Measurements from ENCODE around the gene AGO3. TPM values are rescaled to one million over a fixed set of nuclear protein-coding genes. Genes with fewer than 3 reads are reported as not detected.

The AGO3 gene
- total and polyA plus RNA-seq, 10 of the 15 experiments (the other 5 are each of a cell fraction or from before 2014, with no cell fraction given), result 3.9 to 35.2 (median 12.5) TPM

- Histone ChIP-seq H3K27ac (ENCODE audit: control insufficient read depth, insufficient read depth) (no peak overlapping the region), H4K20me1 (ENCODE audit: control insufficient read depth, insufficient read depth) (no peaks in the 10 kb centered on the region), H3K27me3 (replicated peaks in 1 of 2; ENCODE audit: control insufficient read depth in 2 of 2, insufficient read depth in 2 of 2, low read length in 1 of 2) (no peaks in the 10 kb centered on the region), H3K9ac (ENCODE audit: control insufficient read depth, insufficient read depth, low read length) (no peak overlapping the region), H3K36me3 (ENCODE audit: control insufficient read depth in 2 of 2, insufficient read depth in 2 of 2, low read length in 1 of 2) (peaks cover 17 to 19% of the 10 kb centered on the region in 2 experiments), H3K4me1 (ENCODE audit: control insufficient read depth, insufficient read depth, low read length) (no peaks in the 10 kb centered on the region; the same call in 1 of the 2 replicates), H3K4me2 (ENCODE audit: control insufficient read depth, insufficient read depth) (no peak overlapping the region), H3K9me3 (replicated peaks; ENCODE audit: control insufficient read depth, insufficient read depth, low read length) (no peaks in the 10 kb centered on the region), H2AFZ (ENCODE audit: control insufficient read depth, low read depth, low read length) (no peak overlapping the region), H3K4me3 (no peak overlapping the region), H3K79me2 (ENCODE audit: control insufficient read depth, insufficient read depth, low read length) (peaks cover 20% of the 10 kb centered on the region)
- WGBS (ENCODE audit: insufficient coverage, insufficient replicate concordance, low lambda C conversion rate, missing lambda C conversion rate), result 98% methylated on average over 9 of the region's 9 CpGs
- FAIRE-seq (no peak), ATAC-seq (no peak), DNase-seq (ENCODE audit: low read depth, low spot score) (no peak)
- in situ Hi-C loops (cut with MboI) (loop anchor here (5.0 kb wide), 2 partner anchors 50 to 95 kb away; no protein-coding TSS in a partner anchor), intact Hi-C loops (cut with micrococcal nuclease; ENCODE audit: unreplicated experiment) (no loop called here)
- ChIA-PET POLR2A (no interaction called here), CTCF (interaction anchor here (1.0 kb wide), 1 partner anchor 42 kb away, joined by 5 read pairs; no protein-coding TSS in a partner anchor), RAD21 (ENCODE audit: unreplicated experiment) (interaction anchor here (1.0 kb wide), 1 partner anchor 237 kb away, joined by 3 read pairs; no protein-coding TSS in a partner anchor), SMC1A (ENCODE audit: uncharacterized antibody, unreplicated experiment) (interaction anchor here (1.2 kb wide), 1 partner anchor 12 kb away, joined by 3 read pairs; no protein-coding TSS in a partner anchor)
- no TSS peak for BruUV-seq (replicated peaks)
- TF ChIP-seq CHD4 (IDR thresholded peaks at IDR 0.05) (no peak), CREM (IDR thresholded peaks at IDR 0.05; ENCODE audit: low read depth) (no peak), ZBED1 (IDR thresholded peaks at IDR 0.05; ENCODE audit: borderline replicate concordance) (no peak)
Observed at GRCh38 chr1:36092798-36093185, 161.9 kb downstream of the AGO3 start.

DNA sequence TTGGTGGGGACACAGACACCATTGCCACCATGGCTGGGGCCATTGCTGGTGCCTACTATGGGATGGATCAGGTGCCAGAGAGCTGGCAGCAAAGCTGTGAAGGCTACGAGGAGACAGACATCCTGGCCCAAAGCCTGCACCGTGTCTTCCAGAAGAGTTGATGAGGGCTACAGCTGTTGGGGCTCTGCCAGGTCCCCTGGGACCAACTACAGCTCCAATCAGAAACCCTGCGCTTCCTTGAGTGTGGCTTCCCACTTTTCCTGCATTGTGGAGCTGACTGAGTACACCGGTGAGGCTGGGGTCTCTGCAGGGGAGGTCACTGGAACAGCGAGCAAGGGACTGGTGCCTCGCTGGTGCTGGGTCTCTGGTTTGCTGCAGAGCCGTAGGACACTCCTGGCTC, 162.3 kb downstream of the AGO3 start:
- TF ChIP-seq NR2C1 (IDR thresholded peaks at IDR 0.05), result no peak
- no peak for TF ChIP-seq RAD21 (IDR thresholded peaks at IDR 0.05; ENCODE audit: insufficient read depth, low read depth, low read length)
- TF ChIP-seq, protein P1, sequence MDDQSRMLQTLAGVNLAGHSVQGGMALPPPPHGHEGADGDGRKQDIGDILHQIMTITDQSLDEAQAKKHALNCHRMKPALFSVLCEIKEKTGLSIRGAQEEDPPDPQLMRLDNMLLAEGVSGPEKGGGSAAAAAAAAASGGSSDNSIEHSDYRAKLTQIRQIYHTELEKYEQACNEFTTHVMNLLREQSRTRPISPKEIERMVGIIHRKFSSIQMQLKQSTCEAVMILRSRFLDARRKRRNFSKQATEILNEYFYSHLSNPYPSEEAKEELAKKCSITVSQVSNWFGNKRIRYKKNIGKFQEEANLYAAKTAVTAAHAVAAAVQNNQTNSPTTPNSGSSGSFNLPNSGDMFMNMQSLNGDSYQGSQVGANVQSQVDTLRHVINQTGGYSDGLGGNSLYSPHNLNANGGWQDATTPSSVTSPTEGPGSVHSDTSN (IDR thresholded peaks at IDR 0.05; ENCODE audit: insufficient replicate concordance, low read depth, low read length), result no peak
- no peak for TF ChIP-seq SREBF2 (IDR thresholded peaks at IDR 0.05; ENCODE audit: low read length)
- no peak for TF ChIP-seq EED (IDR thresholded peaks at IDR 0.05; ENCODE audit: low read depth)
- no peak for TF ChIP-seq ATF7 (IDR thresholded peaks at IDR 0.05; ENCODE audit: low read depth)
- H3K4me3 ChIP-seq, result no peak overlapping the region
- H3K36me3 ChIP-seq (ENCODE audit: control insufficient read depth in 2 of 2, insufficient read depth in 2 of 2, low read length in 1 of 2), result peaks cover 17 to 19% of the 10 kb centered on the region in 2 experiments
- H3K4me1 ChIP-seq (ENCODE audit: control insufficient read depth, insufficient read depth, low read length), result no peaks in the 10 kb centered on the region; the same call in 1 of the 2 replicates
- no peaks in the 10 kb centered on the region for H4K20me1 ChIP-seq (ENCODE audit: control insufficient read depth, insufficient read depth)
- no peak for DNase-seq (ENCODE audit: low read depth, low spot score)
- ChIA-PET RAD21 (ENCODE audit: unreplicated experiment) (interaction anchor here (1.0 kb wide), 1 partner anchor 237 kb away, joined by 3 read pairs; no protein-coding TSS in a partner anchor), CTCF (interaction anchor here (1.0 kb wide), 1 partner anchor 42 kb away, joined by 5 read pairs; no protein-coding TSS in a partner anchor), POLR2A (no interaction called here), SMC1A (ENCODE audit: uncharacterized antibody, unreplicated experiment) (interaction anchor here (1.3 kb wide), 1 partner anchor 56 kb away, joined by 3 read pairs; the partner anchor contains the start of gene TRAPPC3)
- H3K9ac ChIP-seq (ENCODE audit: control insufficient read depth, insufficient read depth, low read length), result no peak overlapping the region
- 95% methylated on average over 7 of the region's 7 CpGs for WGBS (ENCODE audit: insufficient coverage, insufficient replicate concordance, low lambda C conversion rate, missing lambda C conversion rate)
- no peaks in the 10 kb centered on the region for H3K9me3 ChIP-seq (replicated peaks; ENCODE audit: control insufficient read depth, insufficient read depth, low read length)
- H3K27ac ChIP-seq (ENCODE audit: control insufficient read depth, insufficient read depth), result no peak overlapping the region
- intact Hi-C loops (cut with micrococcal nuclease; ENCODE audit: unreplicated experiment) (no loop called here), in situ Hi-C loops (cut with MboI) (loop anchor here (5.0 kb wide), 2 partner anchors 49 to 94 kb away; no protein-coding TSS in a partner anchor)
- BruUV-seq (replicated peaks), result no TSS peak
- ATAC-seq, result no peak
- no peak overlapping the region for H2AFZ ChIP-seq (ENCODE audit: control insufficient read depth, low read depth, low read length)
- FAIRE-seq, result no peak
- H3K79me2 ChIP-seq (ENCODE audit: control insufficient read depth, insufficient read depth, low read length), result peaks cover 20% of the 10 kb centered on the region
- H3K27me3 ChIP-seq (replicated peaks in 1 of 2; ENCODE audit: control insufficient read depth in 2 of 2, insufficient read depth in 2 of 2, low read length in 1 of 2), result no peaks in the 10 kb centered on the region
- H3K4me2 ChIP-seq (ENCODE audit: control insufficient read depth, insufficient read depth), result no peak overlapping the region
